ENCODE data around the gene NME2.

NME2 gene

DNA sequence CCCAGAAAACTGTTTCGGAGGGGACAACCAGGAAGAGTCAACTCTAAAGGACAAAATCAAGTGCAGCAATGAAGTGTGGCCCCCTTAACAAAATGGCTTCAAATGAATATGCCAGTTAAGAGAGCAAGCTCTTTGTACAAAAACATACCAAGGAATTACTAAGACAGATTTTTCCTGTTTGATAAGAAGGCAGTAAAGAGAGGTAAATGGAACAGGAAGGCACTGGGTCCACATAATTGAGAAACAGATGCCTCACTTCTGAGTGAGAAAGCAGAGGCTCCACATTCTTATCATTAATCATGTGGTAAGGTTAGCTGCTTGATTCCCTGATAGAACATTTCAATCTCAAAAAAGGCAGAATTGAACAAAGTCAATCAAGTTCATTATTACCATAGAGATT lies 48.7 kb downstream of the NME2 start:
- no peak for DNase-seq

DNA sequence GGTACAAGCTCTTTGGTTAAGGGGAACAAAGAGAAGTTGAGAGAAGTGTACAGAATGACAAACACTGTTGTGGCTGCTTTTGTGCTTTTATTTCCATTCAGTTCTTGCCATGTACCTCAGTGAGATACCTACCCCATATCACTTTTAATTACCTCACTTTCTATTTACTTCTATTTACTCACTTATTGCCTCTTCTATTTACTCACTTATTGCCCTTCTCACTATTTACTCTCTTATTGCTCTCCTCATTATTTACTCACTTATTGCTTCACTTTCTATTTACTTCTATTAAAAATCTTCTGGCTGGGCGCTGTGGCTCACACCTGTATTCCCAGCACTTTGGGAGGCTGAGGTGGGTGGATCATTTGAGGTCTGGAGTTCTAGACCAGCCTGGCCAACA lies 51.7 kb downstream of the NME2 start:
- DNase-seq, result no peak

DNA sequence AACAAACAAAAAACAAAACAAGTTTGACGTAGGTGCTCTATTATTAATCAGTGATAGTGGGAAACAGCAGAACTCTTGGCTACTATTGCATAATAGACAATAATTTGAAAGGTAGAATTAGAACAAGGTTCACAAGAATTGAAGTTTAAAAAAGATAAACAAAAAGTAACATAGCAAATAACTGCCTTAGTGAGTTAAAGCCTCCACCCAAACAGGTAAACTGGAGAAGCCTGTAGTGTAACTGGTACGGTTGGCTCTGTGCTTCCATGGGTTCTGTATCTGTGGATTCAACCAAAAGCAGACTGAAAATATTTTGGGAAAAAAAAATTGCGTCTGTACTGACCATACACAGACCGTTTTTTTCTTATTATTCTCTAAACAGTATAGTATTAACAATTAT lies 55.1 kb downstream of the NME2 start:
- no peak for DNase-seq
